Pancreas (tissue), 10 donors: ENCODE data around the gene VPS26A. TPM values are rescaled to one million over a fixed set of nuclear protein-coding genes. Genes with fewer than 3 reads are reported as not detected.
"Not testable (repeated sequence)": the region's sequence is repeated elsewhere in the genome, so short reads cannot be mapped to it uniquely, and the experiment has no call there.

ENCODE experiments used
- ATAC-seq, 4 donors: fragments of 200-7000 bp; cut with Tn5 transposase; one replicate each; pipeline versions ENCODE4 v1.8.0 to v1.9.1; 2020; ENCODE audit warnings: mild to moderate bottlenecking in 4 of 4, moderate library complexity in 4 of 4
- DNase-seq, 6 donors: peaks; one replicate each; pipeline ENCODE4 v3.0.0-alpha.2; 2020
- FAIRE-seq: peaks from 2 replicates; lab custom pipeline; 2012; peaks lifted over from hg19 to GRCh38; lab: Jason Lieb, UNC
- H3K27ac ChIP-seq, 4 donors: fragments of 200-600 bp; sonication (generic); 1 replicate in 3 of 4; 2 replicates in 1 of 4; pipeline versions ENCODE4 v1.5.0 to v1.8.0; 2020
- H3K27me3 ChIP-seq, 4 donors: fragments of 200-600 bp; one replicate each; pipeline ENCODE4 v1.8.0; 2021
- H3K36me3 ChIP-seq, 3 donors: fragments of 200-600 bp; sonication (generic) in 1 of 3; one replicate each; pipeline versions ENCODE4 v1.5.0 to v1.8.0; 2020 to 2021
- H3K4me1 ChIP-seq, 3 donors: fragments of 200-600 bp; one replicate each; pipeline ENCODE4 v1.8.0; 2021
- H3K4me3 ChIP-seq, 4 donors: fragments of 200-600 bp; sonication (generic) in 2 of 4; one replicate each; pipeline versions ENCODE4 v1.5.0 to v1.8.0; 2020 to 2021
- H3K9me3 ChIP-seq, 4 donors: fragments of 200-600 bp; one replicate each; pipeline ENCODE4 v1.8.0; 2021
- WGBS, 2 donors: extraction: QIAGEN DNeasy Blood & Tissue Kit; methylation state at CpG; one replicate each; pipeline ENCODE4 v1.1.7; 2013; 5-methylcytosine and 5-hydroxymethylcytosine counted together
- intact Hi-C, 3 donors: fragments of 100-400 bp; cut with DNase I; formaldehyde crosslinking; loops; one replicate each; pipeline versions ENCODE4 v1.11.1 to v1.14.2; 2022
- polyA plus RNA-seq, 2 donors: library from polyadenylated mRNA; stranded (reverse); fragments of 200-250 nt; gene quantifications; one replicate each; pipeline ENCODE4 v1.2.3, GENCODE V29; 2013
- total RNA-seq, 6 donors: library from RNA; stranded (reverse); fragmentation: NEBNext Ultra II Directional in 4 of 6; extraction: Animal tissue kit (Norgen Biotek cat#: 25700) in 4 of 6; gene quantifications; one replicate each; pipeline versions ENCODE4 v1.2.1 to v1.2.4, GENCODE V29; 2021 to 2023
- TF ChIP-seq, protein P1 (sequence below), 4 donors: fragments of 200-600 bp; sonication (generic) in 3 of 4; IDR thresholded peaks; one replicate each; pipeline versions ENCODE4 v1.5.0 to v1.8.0; 2021; ENCODE audit warnings: antibody characterized with exemption in 4 of 4
- donor health status: healthy with polysubstance abuse.
- donor health status: DM: no; HTN: no; CAD: no; lungs with moderate emphysema.
- donor health status: DM: no; HTN: no; CAD: no.
- donor health status: control.
- donor health status: control.
- donor health status: Bipolar disorder and iron deficiency.
- donor health status: DM: yes; HTN: yes; CAD: no.
- donor health status: DM: no; HTN: no; CAD: no.
- donor health status: DM: no; HTN: no; CAD: no.
- donor health status: DM: yes; HTN: yes; CAD: no.

Gene VPS26A
- total and polyA plus RNA-seq, 8 donors = 7.0 to 26.1 (median 16.4) TPM

DNA sequence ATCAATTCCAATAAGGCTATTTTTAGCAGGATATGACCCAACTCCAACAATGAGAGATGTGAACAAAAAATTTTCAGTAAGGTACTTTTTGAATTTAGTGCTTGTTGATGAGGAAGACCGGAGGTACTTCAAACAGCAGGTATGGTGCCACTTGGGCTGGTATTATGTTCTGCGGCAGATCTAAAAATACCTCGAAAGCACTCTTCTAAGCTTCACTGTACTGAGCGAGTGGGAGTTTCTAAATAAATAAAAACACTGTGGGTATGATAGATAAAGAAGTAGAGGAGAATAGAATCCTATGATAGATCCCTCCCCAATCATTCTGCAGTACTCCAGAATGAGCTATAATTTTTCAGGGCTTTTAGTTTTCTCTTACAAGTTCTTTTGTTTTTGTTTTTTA is 44.5 kb downstream of the VPS26A start:
- no peak for DNase-seq
- H3K36me3 ChIP-seq = peaks cover 0 to 31% (median 5%) of the 10 kb centered on the region in 3 donors
- no peak overlapping the region for H3K4me3 ChIP-seq
- no peaks in the 10 kb centered on the region for H3K9me3 ChIP-seq
- no peaks in the 10 kb centered on the region for H3K27me3 ChIP-seq
- no peak for FAIRE-seq
- no peak overlapping the region for H3K27ac ChIP-seq
- ATAC-seq = no peak
- intact Hi-C loops = no loop called here
- WGBS, 2 donors = 95% methylated on average over 4 of the region's 4 CpGs
- TF ChIP-seq, protein P1, sequence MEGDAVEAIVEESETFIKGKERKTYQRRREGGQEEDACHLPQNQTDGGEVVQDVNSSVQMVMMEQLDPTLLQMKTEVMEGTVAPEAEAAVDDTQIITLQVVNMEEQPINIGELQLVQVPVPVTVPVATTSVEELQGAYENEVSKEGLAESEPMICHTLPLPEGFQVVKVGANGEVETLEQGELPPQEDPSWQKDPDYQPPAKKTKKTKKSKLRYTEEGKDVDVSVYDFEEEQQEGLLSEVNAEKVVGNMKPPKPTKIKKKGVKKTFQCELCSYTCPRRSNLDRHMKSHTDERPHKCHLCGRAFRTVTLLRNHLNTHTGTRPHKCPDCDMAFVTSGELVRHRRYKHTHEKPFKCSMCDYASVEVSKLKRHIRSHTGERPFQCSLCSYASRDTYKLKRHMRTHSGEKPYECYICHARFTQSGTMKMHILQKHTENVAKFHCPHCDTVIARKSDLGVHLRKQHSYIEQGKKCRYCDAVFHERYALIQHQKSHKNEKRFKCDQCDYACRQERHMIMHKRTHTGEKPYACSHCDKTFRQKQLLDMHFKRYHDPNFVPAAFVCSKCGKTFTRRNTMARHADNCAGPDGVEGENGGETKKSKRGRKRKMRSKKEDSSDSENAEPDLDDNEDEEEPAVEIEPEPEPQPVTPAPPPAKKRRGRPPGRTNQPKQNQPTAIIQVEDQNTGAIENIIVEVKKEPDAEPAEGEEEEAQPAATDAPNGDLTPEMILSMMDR (IDR thresholded peaks at IDR 0.05) = no peak
- H3K4me1 ChIP-seq = no peaks in the 10 kb centered on the region

DNA sequence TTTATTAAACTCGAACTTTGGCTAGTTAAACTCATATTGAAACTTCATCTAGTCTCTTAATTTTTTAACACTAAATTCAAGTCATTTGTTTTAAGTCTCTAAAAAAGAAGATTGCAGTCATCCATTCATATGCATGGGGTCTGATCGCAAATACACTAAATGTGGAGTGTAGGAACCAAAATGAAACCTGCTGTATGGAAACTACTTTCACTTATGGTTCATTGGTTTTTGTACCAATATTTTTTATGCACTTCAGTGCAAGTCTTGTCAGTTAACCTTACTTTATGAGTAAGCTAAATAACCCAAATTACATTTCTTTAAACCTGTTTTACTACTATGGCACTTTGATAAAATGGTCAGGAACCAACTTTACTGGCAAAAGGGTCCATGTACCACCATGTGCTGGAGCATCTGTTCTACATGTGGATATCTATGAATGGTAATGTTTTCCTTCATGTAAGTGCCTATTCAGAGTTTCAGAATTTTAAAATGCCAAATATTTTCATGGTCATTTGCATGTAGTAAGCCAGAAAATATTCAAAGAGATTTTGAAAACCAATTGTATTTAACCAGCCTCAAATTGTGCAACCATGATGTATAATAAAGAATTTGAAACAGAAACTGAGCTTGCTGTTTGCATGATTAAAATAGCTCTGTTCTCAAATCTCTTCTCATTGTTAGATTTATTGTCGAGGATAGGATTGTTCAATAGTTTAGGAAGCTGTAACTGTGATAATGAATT is 48.4 kb downstream of the VPS26A start:
- Histone ChIP-seq H3K36me3 (peaks cover 0 to 22% (median 0%) of the 10 kb centered on the region in 3 donors), H3K4me1 (no peaks in the 10 kb centered on the region), H3K27me3 (no peaks in the 10 kb centered on the region), H3K27ac (no peak overlapping the region), H3K9me3 (no peaks in the 10 kb centered on the region), H3K4me3 (no peak overlapping the region)
- intact Hi-C loops = no loop called here
- FAIRE-seq = no peak
- TF ChIP-seq, protein P1 (IDR thresholded peaks at IDR 0.05) = no peak
- no peak for ATAC-seq
- WGBS, 2 donors = 81 to 82% methylated on average over 3 of the region's 3 CpGs
- DNase-seq = no peak

DNA sequence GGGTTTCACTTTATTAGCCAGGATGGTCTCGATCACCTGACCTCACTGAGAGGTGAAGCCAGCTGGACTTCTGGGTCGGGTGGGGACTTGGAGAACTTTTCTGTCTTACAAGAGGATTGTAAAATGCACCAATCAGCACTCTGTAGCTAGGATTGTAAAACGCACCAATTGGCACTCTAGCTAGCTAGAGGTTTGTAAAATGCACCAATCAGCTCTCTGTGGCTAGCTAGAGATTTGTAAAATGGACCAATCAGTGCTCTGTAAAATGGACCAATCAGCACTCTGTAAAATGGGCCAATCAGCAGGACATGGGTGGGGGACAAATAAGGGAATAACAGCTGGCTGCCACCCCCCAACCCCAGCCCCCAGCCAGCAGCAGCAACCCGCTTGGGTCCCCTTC is 51.3 kb downstream of the VPS26A start:
- H3K4me1 ChIP-seq, DNase-seq, H3K4me3 ChIP-seq, H3K36me3 ChIP-seq, H3K27ac ChIP-seq, H3K27me3 ChIP-seq, intact Hi-C loops, ATAC-seq, H3K9me3 ChIP-seq, FAIRE-seq: not testable (repeated sequence)
- 88 to 89% methylated on average over 4 of the region's 4 CpGs for WGBS, 2 donors

DNA sequence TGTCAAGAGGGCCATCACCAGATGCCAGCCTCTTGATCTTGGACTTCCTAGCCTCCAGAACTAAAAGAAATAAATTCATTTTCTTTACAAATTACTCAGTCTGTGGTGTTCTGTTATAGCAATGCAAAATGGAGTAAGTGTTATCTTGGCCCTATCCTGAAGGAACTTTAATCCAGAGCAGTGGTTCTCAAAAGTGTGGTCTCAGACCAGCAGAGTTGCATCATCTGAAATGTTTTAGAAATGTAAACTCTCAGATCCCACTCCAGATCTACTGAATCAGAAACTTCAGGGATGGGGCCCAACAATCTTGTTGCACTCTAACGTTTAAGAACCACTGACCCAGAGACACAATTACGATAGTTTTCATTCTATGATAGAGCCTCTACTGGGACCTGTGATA is 52.8 kb downstream of the VPS26A start:
- ATAC-seq = no peak
- no peaks in the 10 kb centered on the region for H3K9me3 ChIP-seq
- intact Hi-C loops = no loop called here

DNA sequence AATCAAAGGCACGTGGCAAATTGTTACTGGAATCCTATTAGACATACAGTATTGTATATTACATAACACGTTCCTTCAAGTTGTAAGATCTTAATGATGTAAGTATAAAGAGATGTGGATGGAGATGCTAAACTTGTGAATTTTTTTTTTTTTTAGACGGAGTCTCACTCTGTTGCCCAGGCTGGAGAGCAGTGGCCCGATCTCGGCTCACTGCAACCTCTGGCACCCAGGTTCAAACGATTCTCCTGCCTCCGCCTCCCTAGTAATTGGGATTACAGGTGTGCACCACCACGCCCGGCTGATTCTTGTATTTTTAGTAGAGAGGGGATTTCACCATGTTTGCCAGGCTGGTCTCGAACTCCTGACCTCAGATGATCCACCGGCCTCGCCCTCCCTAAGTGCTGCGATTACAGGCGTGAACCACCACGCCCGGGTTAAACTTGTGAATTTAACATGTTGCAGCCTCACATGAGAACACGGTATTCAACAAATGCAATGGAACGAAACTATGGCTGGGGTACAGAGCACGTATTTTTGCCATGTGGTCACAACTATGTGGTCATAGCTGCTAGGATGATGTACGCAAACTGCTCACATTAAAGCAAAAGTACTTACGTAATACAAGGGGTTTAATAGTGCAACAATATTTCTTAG is 55.2 kb downstream of the VPS26A start:
- peak overlapping the region; percentile 74 to 98 (median 86) for H3K4me3 ChIP-seq
- H3K9me3 ChIP-seq = no peaks in the 10 kb centered on the region
- 27 to 28% methylated on average over 21 of the region's 21 CpGs for WGBS, 2 donors
- intact Hi-C loops = no loop called here
- TF ChIP-seq, protein P1 (IDR thresholded peaks at IDR 0.05) = no peak
- peaks cover 7 to 12% (median 12%) of the 10 kb centered on the region in 3 donors for H3K4me1 ChIP-seq
- ATAC-seq = peak; percentile 9 to 34 (median 21)
- no peak for FAIRE-seq
- H3K27ac ChIP-seq = peak overlapping the region; percentile 81 to 98 (median 94)
- DNase-seq = peak in 2 of 6 donors; percentile 20 to 37
- no peaks in the 10 kb centered on the region for H3K27me3 ChIP-seq
- H3K36me3 ChIP-seq = no peaks in the 10 kb centered on the region

More for the DNA sequence above, 52.8 kb downstream of the VPS26A start:
- Histone ChIP-seq H3K36me3 (peaks cover 0 to 4% (median 0%) of the 10 kb centered on the region in 3 donors), H3K27ac (no peak overlapping the region), H3K4me3 (no peak overlapping the region), H3K27me3 (no peaks in the 10 kb centered on the region), H3K4me1 (peaks cover 7 to 11% (median 7%) of the 10 kb centered on the region in 3 donors)
- DNase-seq (no peak), FAIRE-seq (no peak)
- TF ChIP-seq, protein P1 (IDR thresholded peaks at IDR 0.05) = no peak
- WGBS, 2 donors = 66 to 69% methylated on average over 2 of the region's 2 CpGs
